Left lung (tissue), 10 donors: ENCODE results near the gene SNX12. TPM values are rescaled to one million over a fixed set of nuclear protein-coding genes. Genes with fewer than 3 reads are reported as not detected.

Experiments
- ATAC-seq: fragments of 200-7000 bp; cut with Tn5 transposase; one replicate; pipeline ENCODE4 v1.9.1; 2020; ENCODE audit warnings: moderate library complexity
- DNase-seq, 4 donors: peaks; one replicate each; pipeline ENCODE4 v3.0.0-alpha.2; 2013 to 2020
- H3K27ac ChIP-seq, 2 donors: fragments of 200-600 bp; sonication (generic) in 1 of 2; one replicate each; pipeline versions ENCODE4 v1.5.0 to v1.8.0; 2020 to 2021
- H3K27me3 ChIP-seq, 2 donors: fragments of 200-600 bp; sonication (generic) in 1 of 2; one replicate each; pipeline versions ENCODE4 v1.5.0 to v1.8.0; 2020 to 2021
- H3K36me3 ChIP-seq, 2 donors: fragments of 200-600 bp; sonication (generic) in 1 of 2; one replicate each; pipeline versions ENCODE4 v1.5.0 to v1.8.0; 2020 to 2021
- H3K4me1 ChIP-seq, 2 donors: fragments of 200-600 bp; one replicate each; pipeline ENCODE4 v1.8.0; 2021
- H3K4me3 ChIP-seq, 2 donors: fragments of 200-600 bp; sonication (generic) in 1 of 2; one replicate each; pipeline versions ENCODE4 v1.5.0 to v1.8.0; 2020 to 2021; ENCODE audit warnings: mild to moderate bottlenecking in 1 of 2
- H3K9me3 ChIP-seq, 2 donors: fragments of 200-600 bp; sonication (generic) in 1 of 2; one replicate each; pipeline versions ENCODE4 v1.5.0 to v1.8.0; 2020 to 2021
- intact Hi-C, 2 donors: fragments of 100-400 bp; cut with DNase I; formaldehyde crosslinking; loops; one replicate each; pipeline versions ENCODE4 v1.11.2 to v1.14.2; 2022
- polyA plus RNA-seq, 6 donors: library from polyadenylated mRNA; unstranded; fragments of 120-200 nt; gene quantifications; one replicate each; pipeline ENCODE4 v1.2.1, GENCODE V29; 2013; ENCODE audit not compliant: insufficient read length in 6 of 6
- total RNA-seq, 2 donors: library from RNA; stranded (reverse); fragmentation: NEBNext Ultra II Directional; extraction: Animal tissue kit (Norgen Biotek cat#: 25700); gene quantifications; one replicate each; pipeline ENCODE4 v1.2.1, GENCODE V29; 2021
- TF ChIP-seq, protein P1 (sequence below), 2 donors: fragments of 200-600 bp; sonication (generic) in 1 of 2; IDR thresholded peaks; one replicate each; pipeline versions ENCODE4 v1.5.0 to v1.8.0; 2021; ENCODE audit warnings: antibody characterized with exemption in 2 of 2
- donor health status: DM: no; HTN: yes; CAD: no.
- donor health status: DM: no; HTN: no; CAD: no.

The SNX12 gene
- total and polyA plus RNA-seq, 8 donors, result 53.0 to 69.2 (median 55.7) TPM

DNA sequence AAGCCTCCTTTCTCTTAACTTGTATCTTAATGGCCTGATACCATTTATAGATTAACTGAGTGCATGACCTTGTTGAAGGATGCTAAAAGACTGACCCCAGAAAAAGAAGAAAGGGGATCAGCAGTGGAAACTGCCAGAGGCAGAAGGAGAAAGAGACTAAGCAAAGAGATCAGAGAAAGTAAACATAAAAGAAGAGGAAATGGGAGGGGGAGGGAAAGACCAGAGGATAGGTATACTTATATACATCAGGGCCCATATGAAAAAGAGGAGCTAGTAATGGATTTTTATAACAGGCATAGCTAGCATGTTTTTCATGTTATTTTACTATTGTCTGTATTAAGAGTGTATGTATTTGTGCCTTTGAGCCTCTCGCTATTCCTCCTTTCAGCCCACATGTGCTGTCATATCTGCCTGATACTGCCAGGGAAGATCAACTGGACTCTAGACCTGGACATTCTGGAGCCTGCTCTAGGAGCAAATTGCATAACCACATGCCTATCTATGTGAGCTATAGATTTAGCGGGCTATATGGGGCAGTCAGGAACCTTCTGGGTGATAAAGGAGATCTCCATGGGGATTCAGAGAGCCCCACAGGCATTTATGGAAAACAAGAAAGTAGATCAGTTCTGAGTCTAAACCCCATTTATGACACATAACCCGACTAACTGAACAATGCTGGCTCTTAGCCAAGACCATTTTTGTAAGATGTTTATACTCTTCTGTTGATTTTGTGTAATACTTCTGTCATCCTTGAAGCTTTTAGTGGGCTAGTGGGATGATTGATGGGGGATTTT lies 13.4 kb upstream of the SNX12 start:
- Histone ChIP-seq H3K27ac (no peak overlapping the region), H3K4me3 (no peak overlapping the region), H3K36me3 (no peaks in the 10 kb centered on the region), H3K4me1 (no peaks in the 10 kb centered on the region), H3K27me3 (no peaks in the 10 kb centered on the region), H3K9me3 (no peaks in the 10 kb centered on the region)
- DNase-seq (no peak), ATAC-seq (no peak)
- intact Hi-C loops, result no loop called here
- TF ChIP-seq, protein P1, sequence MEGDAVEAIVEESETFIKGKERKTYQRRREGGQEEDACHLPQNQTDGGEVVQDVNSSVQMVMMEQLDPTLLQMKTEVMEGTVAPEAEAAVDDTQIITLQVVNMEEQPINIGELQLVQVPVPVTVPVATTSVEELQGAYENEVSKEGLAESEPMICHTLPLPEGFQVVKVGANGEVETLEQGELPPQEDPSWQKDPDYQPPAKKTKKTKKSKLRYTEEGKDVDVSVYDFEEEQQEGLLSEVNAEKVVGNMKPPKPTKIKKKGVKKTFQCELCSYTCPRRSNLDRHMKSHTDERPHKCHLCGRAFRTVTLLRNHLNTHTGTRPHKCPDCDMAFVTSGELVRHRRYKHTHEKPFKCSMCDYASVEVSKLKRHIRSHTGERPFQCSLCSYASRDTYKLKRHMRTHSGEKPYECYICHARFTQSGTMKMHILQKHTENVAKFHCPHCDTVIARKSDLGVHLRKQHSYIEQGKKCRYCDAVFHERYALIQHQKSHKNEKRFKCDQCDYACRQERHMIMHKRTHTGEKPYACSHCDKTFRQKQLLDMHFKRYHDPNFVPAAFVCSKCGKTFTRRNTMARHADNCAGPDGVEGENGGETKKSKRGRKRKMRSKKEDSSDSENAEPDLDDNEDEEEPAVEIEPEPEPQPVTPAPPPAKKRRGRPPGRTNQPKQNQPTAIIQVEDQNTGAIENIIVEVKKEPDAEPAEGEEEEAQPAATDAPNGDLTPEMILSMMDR (IDR thresholded peaks at IDR 0.05), result no peak

GRCh38 chrX:71070531-71070930 lies 2.4 kb upstream of the SNX12 start:
- no peaks in the 10 kb centered on the region for H3K9me3 ChIP-seq
- no peak overlapping the region for H3K27ac ChIP-seq
- H3K27me3 ChIP-seq, result no peaks in the 10 kb centered on the region
- TF ChIP-seq, protein P1 (IDR thresholded peaks at IDR 0.05), result no peak
- ATAC-seq (no peak), DNase-seq (no peak)
- peaks cover 0 to 8% of the 10 kb centered on the region in 2 donors for H3K4me1 ChIP-seq
- no peaks in the 10 kb centered on the region for H3K36me3 ChIP-seq
- no peak overlapping the region for H3K4me3 ChIP-seq
- intact Hi-C loops, result no loop called here

DNA sequence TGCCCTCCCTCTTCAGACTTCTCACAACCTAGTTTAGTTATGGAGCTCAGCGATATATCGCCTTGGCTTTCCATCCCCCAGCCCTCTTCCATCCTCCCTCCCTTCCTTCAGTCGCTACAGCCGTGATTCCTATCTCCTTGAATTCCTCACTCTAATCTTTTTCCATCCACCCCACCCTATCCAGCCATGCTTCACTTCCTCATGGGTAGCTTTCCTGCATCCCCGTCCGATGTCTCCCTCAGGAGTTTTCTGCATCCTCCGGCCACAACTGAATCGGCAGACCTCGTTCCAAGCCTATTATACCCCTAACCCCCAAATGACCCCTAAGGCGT lies 456 bp downstream of the SNX12 start:
- ATAC-seq (peak; percentile 4), DNase-seq (no peak)
- Histone ChIP-seq H3K9me3 (no peaks in the 10 kb centered on the region), H3K4me1 (peaks cover 0 to 8% of the 10 kb centered on the region in 2 donors), H3K4me3 (peak overlapping the region; percentile 40 to 64), H3K27ac (peak overlapping the region; percentile 84 to 86), H3K27me3 (no peaks in the 10 kb centered on the region), H3K36me3 (peaks cover 0 to 1% of the 10 kb centered on the region in 2 donors)
- intact Hi-C loops, result no loop called here
- TF ChIP-seq, protein P1 (IDR thresholded peaks at IDR 0.05), result no peak

- Histone ChIP-seq H3K4me3 (peak overlapping the region; percentile 40 to 64), H3K27ac (peak overlapping the region; percentile 84 to 86), H3K4me1 (peaks cover 0 to 8% of the 10 kb centered on the region in 2 donors), H3K9me3 (no peaks in the 10 kb centered on the region), H3K36me3 (peaks cover 0 to 7% of the 10 kb centered on the region in 2 donors), H3K27me3 (no peaks in the 10 kb centered on the region)
- DNase-seq (no peak), ATAC-seq (no peak)
- intact Hi-C loops, result no loop called here
- TF ChIP-seq, protein P1 (IDR thresholded peaks at IDR 0.05), result no peak
Measured at GRCh38 chrX:71067089-71067488, 1.0 kb downstream of the SNX12 start.

DNA sequence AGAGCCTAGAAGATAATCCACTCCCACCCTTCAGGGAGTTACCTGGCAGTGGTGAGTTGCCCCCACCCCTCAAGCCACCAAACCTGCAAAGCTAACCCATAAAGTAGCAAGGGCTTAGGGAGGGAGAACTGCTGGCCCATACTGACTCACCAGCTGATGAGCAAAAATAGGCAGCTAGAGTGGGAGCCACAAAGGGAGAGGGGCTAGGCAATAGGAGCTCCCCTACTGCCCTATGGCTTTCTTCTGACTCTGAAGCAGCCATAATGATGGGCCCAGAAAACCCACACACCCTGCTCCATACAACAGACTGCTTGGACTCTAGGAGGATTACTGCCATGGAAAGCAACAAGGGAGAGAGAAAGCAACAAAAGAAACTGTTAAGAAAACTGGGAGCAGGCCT lies 8.0 kb downstream of the SNX12 start:
- TF ChIP-seq, protein P1 (IDR thresholded peaks at IDR 0.05), result no peak
- Histone ChIP-seq H3K27ac (no peak overlapping the region), H3K4me1 (no peaks in the 10 kb centered on the region), H3K9me3 (no peaks in the 10 kb centered on the region), H3K27me3 (no peaks in the 10 kb centered on the region), H3K36me3 (peaks cover 0 to 34% of the 10 kb centered on the region in 2 donors), H3K4me3 (no peak overlapping the region)
- intact Hi-C loops, result no loop called here
- no peak for DNase-seq
- ATAC-seq, result no peak
